ENCODE data around the gene AQP11. TPM values are rescaled to one million over a fixed set of nuclear protein-coding genes. Genes with fewer than 3 reads are reported as not detected.
A peak's percentile ranks its signal among the peaks of the same experiment; 100 is the strongest.
"Not testable (repeated sequence)": the region's sequence is repeated elsewhere in the genome, so short reads cannot be mapped to it uniquely, and the experiment has no call there.

Gene AQP11
- total and polyA plus RNA-seq, 8 donors, result 0.38 to 16.1 (median 0.91) TPM; not detected in 2

DNA sequence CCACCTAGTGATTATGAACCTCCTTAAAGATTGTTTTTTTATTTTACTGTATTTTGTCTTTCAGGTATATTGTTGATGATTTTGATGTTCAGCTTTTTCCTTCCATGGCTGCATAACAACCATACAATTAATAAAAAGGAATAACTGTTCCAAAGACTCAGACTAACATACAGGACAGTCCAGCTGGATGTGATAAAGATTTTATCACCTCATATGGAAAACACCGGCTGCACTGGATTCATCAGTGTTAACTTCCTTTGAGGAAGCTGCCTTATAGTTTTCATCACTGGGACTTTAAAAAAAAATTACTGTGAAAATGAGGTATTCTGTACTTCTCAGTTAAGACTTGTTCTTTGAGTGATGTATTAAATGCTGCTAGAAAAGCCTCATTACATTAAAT lies 19.5 kb downstream of the AQP11 start:
- TF ChIP-seq, protein P1, sequence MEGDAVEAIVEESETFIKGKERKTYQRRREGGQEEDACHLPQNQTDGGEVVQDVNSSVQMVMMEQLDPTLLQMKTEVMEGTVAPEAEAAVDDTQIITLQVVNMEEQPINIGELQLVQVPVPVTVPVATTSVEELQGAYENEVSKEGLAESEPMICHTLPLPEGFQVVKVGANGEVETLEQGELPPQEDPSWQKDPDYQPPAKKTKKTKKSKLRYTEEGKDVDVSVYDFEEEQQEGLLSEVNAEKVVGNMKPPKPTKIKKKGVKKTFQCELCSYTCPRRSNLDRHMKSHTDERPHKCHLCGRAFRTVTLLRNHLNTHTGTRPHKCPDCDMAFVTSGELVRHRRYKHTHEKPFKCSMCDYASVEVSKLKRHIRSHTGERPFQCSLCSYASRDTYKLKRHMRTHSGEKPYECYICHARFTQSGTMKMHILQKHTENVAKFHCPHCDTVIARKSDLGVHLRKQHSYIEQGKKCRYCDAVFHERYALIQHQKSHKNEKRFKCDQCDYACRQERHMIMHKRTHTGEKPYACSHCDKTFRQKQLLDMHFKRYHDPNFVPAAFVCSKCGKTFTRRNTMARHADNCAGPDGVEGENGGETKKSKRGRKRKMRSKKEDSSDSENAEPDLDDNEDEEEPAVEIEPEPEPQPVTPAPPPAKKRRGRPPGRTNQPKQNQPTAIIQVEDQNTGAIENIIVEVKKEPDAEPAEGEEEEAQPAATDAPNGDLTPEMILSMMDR (IDR thresholded peaks at IDR 0.05), result no peak
- TF ChIP-seq EP300 (IDR thresholded peaks at IDR 0.05) (no peak), POLR2AphosphoS5 (IDR thresholded peaks at IDR 0.05) (no peak), POLR2A (IDR thresholded peaks at IDR 0.05) (no peak)
- 58 to 84% (median 77%) methylated on average over 1 of the region's 1 CpG for WGBS, 5 donors
- intact Hi-C loops (cut with DNase I; ENCODE audit: low total_unique reads), result no loop called here
- no peaks in the 10 kb centered on the region for H3K9me3 ChIP-seq
- H3K27me3 ChIP-seq, result no peaks in the 10 kb centered on the region
- no peak overlapping the region for H3K4me3 ChIP-seq
- H3K36me3 ChIP-seq, result peaks cover 15 to 87% (median 76%) of the 10 kb centered on the region in 4 donors
- DNase-seq, result no peak
- H3K27ac ChIP-seq, result no peak overlapping the region
- no peaks in the 10 kb centered on the region for H3K4me1 ChIP-seq

DNA sequence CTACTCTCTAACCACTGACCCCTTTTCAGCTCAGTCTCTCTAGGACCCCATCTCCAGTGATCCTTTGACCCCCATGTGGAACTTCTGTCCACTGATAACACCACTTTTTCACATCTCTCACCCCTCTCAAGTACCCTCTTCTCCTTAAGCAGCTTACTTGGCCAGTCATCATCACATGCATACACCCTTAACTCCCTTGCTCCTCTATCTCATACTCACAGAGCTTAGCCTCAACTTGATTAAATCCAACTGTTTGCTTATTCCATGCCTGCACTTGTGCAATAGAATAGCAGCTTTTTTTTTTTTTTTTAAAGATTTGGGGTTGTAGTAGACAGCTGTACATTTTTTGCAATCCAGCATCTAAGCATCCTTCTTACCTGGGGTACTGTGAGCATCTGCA lies 22.2 kb downstream of the AQP11 start:
- H3K4me1 ChIP-seq, result no peaks in the 10 kb centered on the region
- peaks cover 9 to 98% (median 89%) of the 10 kb centered on the region in 4 donors for H3K36me3 ChIP-seq
- H3K27ac ChIP-seq, result no peak overlapping the region
- no peaks in the 10 kb centered on the region for H3K9me3 ChIP-seq
- H3K27me3 ChIP-seq, result no peaks in the 10 kb centered on the region
- H3K4me3 ChIP-seq, result no peak overlapping the region
- no peak for TF ChIP-seq EP300 (IDR thresholded peaks at IDR 0.05)
- DNase-seq, result no peak
- intact Hi-C loops (cut with DNase I; ENCODE audit: low total_unique reads), result no loop called here

DNA sequence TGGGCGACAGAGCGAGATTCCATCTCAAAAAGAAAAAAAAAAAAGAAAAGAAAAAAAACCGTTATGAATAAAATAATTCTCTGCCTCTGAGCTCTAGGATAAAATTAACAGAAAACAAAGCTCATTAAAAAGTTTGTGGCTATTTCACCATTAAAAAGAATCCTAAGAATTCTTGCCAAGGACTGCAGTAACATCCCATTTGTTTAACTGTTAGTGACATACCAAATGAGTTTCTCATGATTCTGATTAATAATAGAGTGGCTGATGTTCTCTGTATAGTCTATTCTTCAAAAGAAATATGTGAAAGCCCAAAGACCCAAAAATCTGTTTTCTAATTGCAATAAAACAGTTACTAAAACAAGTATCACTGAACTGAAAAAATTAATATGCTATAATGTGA lies 28.1 kb downstream of the AQP11 start:
- no peak for DNase-seq
- Histone ChIP-seq H3K4me1 (no peaks in the 10 kb centered on the region), H3K36me3 (peaks cover 17 to 95% (median 89%) of the 10 kb centered on the region in 4 donors), H3K27me3 (no peaks in the 10 kb centered on the region), H3K9me3 (no peaks in the 10 kb centered on the region), H3K4me3 (no peak overlapping the region), H3K27ac (no peak overlapping the region)
- WGBS, 5 donors, result 83 to 89% (median 88%) methylated on average over 3 of the region's 3 CpGs
- no peak for TF ChIP-seq POLR2A (IDR thresholded peaks at IDR 0.05)
- TF ChIP-seq POLR2AphosphoS5 (IDR thresholded peaks at IDR 0.05), result no peak
- no peak for TF ChIP-seq EP300 (IDR thresholded peaks at IDR 0.05)
- TF ChIP-seq, protein P1 (IDR thresholded peaks at IDR 0.05), result no peak
- intact Hi-C loops (cut with DNase I; ENCODE audit: low total_unique reads), result no loop called here

DNA sequence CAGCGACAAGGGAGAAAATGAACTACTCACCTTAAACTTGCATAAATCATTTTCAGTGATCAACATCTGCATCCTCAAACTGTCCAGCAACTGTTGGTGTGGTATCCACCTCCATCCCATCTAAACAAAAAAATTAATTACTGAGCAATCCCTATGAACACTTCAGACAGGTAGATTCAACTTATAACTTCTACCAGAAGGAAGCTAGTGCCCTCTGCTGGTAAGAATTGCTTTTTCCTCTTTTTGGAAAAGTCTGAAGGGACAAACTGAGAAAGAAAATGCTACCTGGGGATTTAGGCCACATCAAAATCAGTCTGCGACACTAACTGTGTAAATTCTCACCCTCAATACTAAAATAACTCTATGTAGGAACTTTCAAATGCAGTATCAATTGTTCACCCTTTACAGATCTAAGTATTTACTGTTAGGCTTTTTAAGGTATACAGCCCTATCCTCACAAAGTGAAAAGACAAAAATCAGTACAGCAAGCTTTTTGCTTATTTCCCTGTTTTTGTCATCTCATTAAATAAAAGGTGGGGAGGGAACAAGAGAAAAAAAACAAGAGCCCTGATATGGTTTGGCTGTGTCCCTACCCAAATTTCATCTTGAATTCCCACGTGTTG lies 29.9 kb downstream of the AQP11 start:
- no peak overlapping the region for H3K27ac ChIP-seq
- WGBS, 5 donors, result 79 to 93% (median 82%) methylated on average over 3 of the region's 3 CpGs
- TF ChIP-seq, protein P1 (IDR thresholded peaks at IDR 0.05), result peak in 5 of 7 experiments; percentile 36 to 61 (median 46)
- no peak for TF ChIP-seq POLR2A (IDR thresholded peaks at IDR 0.05)
- no peak for TF ChIP-seq POLR2AphosphoS5 (IDR thresholded peaks at IDR 0.05)
- no peak for TF ChIP-seq EP300 (IDR thresholded peaks at IDR 0.05)
- H3K4me3 ChIP-seq, result no peak overlapping the region
- H3K4me1 ChIP-seq, result no peaks in the 10 kb centered on the region
- H3K27me3 ChIP-seq, result no peaks in the 10 kb centered on the region
- peak in 1 of 2 donors; percentile 77 for DNase-seq
- H3K36me3 ChIP-seq, result peaks cover 31 to 95% (median 94%) of the 10 kb centered on the region in 4 donors
- H3K9me3 ChIP-seq, result no peaks in the 10 kb centered on the region
- intact Hi-C loops (cut with DNase I; ENCODE audit: low total_unique reads), result no loop called here

DNA sequence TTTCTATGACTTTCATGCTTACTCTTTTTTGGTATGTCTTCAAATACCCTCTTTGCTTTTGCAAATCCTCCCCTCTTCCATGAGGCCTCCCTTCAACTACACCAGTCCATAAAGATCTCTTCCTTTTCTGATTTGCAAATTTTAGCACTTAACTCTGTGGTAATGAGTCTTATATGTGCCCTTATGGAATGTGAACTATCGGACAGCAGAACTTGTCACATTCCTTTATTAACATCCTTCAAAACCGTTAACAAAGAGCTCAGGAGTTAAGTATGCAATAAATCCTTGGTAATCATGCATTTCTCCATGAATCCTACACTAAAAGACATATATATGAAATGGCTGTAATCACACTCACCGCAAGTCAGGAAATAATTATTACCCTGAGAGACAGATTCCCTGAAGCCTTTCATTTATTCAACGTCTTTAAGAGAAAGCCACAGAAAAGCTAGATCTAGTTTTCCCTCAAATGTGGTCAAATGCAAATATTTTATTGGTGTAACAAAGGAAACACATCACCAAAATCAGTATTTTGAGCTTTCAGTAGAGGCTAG lies 40.5 kb downstream of the AQP11 start:
- no peak overlapping the region for H3K4me3 ChIP-seq
- H3K36me3 ChIP-seq, result peaks cover 0 to 41% (median 34%) of the 10 kb centered on the region in 4 donors
- peaks cover 6 to 39% (median 21%) of the 10 kb centered on the region in 4 donors for H3K4me1 ChIP-seq
- H3K27me3 ChIP-seq, result no peaks in the 10 kb centered on the region
- DNase-seq, result no peak
- WGBS, 5 donors, result 77 to 84% (median 79%) methylated on average over 4 of the region's 4 CpGs
- H3K27ac ChIP-seq, result no peak overlapping the region
- H3K9me3 ChIP-seq, result no peaks in the 10 kb centered on the region
- TF ChIP-seq, protein P1 (IDR thresholded peaks at IDR 0.05), result no peak
- no peak for TF ChIP-seq POLR2A (IDR thresholded peaks at IDR 0.05)
- TF ChIP-seq POLR2AphosphoS5 (IDR thresholded peaks at IDR 0.05), result no peak
- no peak for TF ChIP-seq EP300 (IDR thresholded peaks at IDR 0.05)
- intact Hi-C loops (cut with DNase I; ENCODE audit: low total_unique reads), result no loop called here

DNA sequence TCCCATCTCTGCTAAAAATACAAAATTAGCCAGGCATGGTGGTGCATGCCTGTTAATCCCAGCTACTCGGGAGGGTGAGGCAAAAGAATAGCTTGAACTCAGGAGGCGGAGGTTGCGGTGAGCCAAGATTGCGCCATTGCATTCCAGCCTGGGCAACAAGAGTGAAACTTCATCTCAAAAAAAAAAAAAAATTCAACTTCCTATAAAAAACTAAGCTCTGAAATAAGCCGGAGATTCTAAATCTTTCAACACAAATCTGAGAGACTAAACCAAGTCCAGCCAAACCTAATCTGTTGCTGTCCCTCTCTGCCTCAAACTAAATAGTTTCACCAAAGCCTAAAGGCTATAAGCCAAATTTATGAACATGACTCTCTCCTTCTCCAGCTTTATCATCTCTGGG lies 44.2 kb downstream of the AQP11 start:
- H3K27me3 ChIP-seq; H3K9me3 ChIP-seq; H3K4me3 ChIP-seq; intact Hi-C loops (cut with DNase I; ENCODE audit: low total_unique reads); DNase-seq; H3K36me3 ChIP-seq: not testable (repeated sequence)
- WGBS, 5 donors, result 79 to 95% (median 80%) methylated on average over 5 of the region's 5 CpGs
- H3K27ac ChIP-seq, result peak overlapping the region in 2 of 5 donors; percentile 40 to 63
- peaks cover 15 to 64% (median 42%) of the 10 kb centered on the region in 4 donors for H3K4me1 ChIP-seq

All from stomach (tissue), 9 donors.